EL (cell line): ENCODE data around the gene CIB4.

Source experiments
- DNase-seq: peaks from one replicate; pipeline ENCODE4 v3.0.0-alpha.2; 2016

The CIB4 gene

DNA sequence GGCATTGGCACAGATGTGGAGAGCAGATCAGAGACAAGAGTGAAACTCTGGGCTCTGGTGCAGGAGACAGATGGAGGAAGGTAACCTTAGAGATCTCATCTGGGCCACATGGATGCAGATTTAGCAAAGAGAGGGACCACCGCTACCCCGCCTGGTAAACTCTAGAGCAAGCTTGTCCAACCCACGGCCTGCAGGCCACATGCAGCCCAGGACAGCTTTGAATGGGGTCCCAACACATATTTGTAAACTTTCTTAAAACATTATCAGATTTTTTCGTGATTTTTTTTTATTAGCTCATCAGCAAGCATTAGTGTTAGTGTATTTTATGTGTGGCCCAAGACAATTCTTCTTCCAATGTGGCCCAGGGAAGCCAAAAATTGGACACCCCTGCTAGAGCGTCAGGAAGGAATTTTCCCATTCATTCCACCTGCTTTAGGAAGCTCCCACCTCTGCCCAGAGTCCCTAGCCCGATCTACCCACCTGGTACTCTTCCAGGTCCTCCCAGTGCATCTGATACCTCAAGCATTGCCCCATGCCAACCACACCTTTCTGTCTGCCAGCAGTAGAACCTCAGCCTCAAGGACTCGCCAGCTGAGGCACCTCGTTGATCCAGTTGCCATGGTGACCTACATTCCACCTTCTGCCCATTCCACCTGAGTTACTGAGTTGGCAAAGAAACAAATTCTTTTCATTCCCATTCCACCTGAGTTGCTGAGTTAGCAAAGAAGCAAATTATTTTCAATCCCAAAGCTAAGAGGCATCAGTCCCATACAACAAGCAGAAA is at the start of gene CIB4:
Gene CIB4, minus strand, starts transcription at position 586 of the 784 bp plus-strand sequence. Its CDS starts 52 bp downstream, at position 534.
- DNase-seq = no peak

DNA sequence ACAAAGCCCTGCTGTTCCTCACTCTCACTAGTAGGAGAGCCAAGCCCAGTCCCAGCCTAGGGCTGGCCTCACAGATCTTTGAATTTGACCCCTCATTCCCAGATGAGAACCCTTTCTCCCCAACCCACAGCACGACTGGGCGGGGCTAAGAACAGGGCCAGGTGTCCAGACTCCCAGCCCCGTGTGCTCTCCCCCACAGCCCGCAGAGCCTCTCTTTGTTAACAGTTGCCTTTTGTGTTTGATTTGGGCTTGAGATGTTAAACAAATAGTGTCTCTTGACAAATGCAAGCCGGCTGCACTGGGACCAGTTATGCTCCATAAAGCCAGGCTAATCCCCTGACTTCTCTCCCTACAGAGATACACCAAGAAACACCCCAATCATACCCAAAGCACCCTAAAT is 46.6 kb upstream of the CIB4 start:
- no peak for DNase-seq

DNA sequence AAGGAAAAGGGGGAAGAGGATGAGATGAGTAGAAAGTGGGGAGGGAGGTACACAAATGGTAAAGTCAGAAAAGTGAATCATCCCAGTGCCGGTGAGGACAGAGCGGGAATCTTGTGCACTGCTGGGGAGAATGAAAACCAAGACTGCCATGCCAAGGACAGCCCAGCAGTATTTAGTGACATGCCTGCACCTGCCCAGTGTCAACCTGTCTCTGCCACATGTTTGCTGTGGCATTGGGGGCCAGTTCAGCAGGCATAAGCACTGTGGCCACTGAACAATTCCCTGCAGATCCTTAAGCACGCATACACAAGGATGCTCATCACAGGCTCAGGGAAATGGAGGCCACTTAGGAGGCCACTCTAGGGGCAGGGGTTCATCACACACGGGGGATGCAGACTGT is 46.2 kb upstream of the CIB4 start:
- DNase-seq = no peak

DNA sequence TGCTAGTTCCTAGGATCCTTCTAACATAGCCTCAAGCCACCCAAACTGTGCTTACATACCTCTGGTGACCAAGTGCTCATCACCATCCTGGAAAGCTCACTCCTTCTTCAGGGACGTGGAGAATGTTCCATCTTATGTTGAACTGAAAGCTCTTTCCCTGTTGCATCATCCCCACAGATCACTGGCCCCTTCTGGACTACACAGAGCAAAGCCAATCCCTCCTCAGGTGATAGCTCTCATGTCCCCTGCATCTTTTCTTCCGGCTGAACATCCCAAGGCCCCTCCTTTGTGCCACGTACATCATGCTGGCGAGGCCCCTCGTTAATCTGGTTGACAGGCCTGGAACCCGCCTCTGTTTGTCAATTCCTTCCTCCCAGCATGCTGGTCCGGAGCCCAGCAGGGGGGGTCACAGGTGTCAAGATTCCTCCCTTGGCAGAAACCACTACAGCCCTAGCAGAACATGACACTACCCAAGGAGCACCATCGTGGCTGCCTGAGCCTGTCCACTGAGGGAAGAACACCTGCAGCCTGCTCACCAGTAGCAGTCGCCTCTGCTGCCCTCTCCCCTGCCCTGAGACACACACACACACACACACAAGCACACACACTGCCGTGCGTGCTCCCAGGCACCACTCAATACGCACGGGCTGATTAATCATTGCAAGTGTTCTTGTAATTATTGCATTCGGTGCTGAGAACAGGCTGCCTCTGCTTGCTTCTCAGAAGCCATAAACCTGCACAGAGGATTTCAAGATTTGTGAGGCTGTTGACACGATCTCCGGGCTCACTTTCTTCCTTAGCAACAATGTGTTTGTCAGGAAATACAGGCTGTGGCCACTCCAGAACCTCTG is 45.0 kb upstream of the CIB4 start:
- DNase-seq = no peak

DNA sequence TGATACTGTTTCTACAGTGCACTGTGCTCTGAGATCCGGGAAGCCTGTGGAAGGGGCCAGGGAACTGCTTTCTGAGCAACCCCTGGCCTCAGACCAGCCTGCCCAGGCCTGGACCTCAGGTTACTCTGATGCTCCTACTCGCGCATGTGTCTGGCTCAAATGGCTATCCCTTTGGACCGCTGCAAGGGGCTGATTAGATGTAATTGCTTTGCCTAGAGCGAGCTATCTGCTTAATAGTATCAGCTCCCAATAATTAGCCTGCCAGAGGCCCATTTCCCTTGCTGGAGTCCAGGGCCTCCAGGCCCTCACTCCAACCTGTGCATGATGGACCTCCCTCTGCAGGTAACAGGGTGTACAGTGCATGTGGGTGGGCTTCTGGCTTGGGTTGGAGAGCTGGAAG is 44.2 kb upstream of the CIB4 start:
- DNase-seq = no peak

DNA sequence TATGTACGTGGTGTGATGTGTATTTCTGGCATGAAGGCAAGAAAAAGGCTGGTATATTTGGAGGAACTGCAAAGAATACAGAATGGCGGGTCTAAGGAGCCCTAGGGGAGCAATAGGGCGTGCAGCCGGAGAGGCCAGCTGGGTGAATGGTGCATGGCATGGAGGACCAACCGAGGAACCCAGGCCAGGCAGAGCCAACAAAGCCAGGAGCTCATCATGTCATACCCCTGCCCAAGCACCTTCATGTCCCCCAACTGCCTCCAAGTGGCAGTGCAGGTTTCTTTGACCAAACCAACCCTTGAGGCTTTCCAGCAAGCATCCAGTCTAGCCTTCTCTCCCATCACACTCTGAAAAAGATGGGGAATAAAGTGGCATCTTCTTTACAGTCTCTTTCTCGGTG is 42.4 kb upstream of the CIB4 start:
- no peak for DNase-seq

DNA sequence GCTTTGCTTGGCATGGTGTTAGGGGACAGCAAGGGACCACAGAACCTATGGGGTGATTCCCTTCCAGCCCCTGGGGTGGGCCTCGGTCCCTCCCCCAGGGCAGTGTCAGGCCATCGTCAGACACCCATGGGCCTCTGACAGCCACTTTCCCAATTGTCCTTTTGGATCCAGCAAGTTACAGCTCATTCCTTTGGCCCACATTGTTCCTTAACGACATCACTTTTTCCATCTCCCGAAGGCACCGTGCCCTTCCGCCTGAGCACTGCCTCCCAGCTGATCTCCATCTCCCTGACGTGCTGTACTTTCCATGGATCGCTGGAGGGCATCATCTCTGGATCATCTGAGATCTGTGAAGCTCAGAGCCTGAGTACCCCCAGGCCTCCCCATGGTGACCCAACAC is 41.0 kb upstream of the CIB4 start:
- peak; percentile 45 for DNase-seq

DNA sequence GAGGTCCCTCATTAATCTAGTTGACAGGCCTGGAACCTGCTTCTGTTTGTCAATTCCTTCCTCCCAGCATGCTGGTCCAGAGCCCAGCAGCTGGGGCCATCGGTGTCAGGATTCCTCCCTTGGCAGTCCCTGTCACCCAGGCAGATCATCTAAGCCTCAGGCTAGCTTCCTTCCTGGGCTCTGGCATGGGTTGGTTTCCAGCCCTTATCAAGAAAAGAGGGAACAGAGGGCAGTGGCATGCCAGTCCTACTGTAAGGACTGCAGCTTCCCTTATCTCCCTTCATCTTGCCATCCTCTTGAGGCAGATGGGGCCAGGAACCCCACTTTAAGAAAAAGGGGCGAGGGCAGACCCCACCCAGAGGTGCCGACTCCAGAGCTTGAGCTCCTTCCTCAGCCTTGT is 40.5 kb upstream of the CIB4 start:
- DNase-seq = no peak

DNA sequence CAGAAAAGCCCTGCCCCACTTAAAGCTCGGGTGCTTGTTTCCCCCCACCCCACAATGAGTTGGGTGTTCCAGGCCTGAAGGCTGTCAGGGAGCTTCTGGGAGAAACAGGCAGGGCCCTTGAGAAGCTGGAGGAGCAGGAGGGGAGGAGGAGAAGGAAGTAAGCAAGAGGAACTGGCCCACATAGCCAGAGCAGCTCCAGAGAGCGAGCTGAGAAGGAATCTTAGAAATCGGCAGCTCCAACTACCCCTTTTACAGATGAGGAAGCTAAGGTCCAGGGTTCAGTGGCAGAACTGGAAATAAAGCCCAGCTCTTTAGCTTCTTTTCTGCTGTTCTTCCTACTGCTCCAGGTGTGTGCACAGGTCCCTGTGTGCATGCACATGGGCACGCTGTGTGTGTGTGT is 38.7 kb upstream of the CIB4 start:
- DNase-seq = no peak

DNA sequence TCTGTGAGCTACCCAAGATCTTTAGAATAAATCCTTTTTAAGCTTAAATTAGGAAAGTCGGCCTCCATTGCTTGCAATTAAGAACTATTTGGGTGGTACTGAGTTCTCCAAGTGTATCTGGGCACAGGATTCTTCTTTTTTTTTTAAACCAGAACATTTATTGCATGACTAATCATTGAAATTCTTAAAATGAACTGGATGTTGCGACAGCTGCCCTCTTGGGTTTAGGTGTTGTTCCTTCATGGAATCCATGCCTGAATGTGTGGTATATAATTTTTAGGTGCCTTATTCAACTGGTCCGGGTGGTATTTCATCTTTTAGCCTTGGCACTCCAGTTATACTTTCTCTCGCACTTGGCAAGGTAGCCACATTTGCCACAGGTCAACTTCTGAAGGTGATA is 36.9 kb upstream of the CIB4 start:
- DNase-seq = peak; percentile 18

DNA sequence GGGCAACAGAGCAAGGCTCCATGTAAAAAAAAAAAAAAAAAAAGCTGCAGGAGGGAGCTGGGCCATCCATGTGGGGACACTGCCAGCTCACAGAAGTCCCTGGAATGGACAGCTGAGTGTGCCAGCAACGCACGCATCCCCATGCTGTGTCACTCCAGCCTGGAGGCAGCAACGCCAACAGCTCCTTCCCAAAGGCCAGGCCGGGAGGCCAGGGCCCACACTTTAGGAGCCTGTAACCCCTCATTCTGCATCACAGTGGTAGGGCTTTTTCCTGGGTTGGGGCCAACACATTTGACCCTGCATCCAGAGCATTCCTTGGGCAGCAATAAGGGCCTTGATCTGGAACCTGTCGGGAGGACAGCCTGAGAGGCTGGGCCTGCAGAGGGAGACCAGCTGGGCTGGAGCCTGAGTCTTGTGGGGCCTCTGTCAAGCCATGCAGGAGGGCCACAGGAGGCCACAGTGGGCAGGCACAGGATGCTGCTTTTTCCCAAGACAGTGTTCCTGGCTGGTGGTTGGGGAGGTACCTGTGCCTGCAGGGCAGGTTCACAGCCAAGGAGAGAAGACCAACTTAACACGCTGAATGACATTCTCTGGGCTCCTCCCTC is 34.6 kb upstream of the CIB4 start:
- no peak for DNase-seq

DNA sequence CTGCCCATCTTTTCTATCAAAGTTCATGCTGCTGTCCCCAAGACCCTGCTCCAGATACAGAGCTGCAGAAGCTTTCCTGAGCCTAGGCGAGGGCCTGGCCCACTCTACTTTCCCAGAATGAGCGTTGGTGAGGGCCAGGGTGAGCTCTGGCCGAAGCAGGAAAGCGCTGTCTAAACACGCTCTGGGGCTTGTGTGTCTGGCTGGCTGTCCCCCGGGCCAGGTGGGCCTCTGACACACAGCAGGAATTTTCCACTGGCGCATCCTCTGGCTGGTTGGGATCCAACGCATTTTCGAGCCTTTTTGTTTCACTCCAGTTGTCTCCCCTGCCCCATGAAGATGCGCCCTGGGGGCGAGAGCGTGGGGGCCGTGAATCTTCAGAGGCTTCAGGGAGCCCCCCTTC is 33.6 kb upstream of the CIB4 start:
- no peak for DNase-seq

DNA sequence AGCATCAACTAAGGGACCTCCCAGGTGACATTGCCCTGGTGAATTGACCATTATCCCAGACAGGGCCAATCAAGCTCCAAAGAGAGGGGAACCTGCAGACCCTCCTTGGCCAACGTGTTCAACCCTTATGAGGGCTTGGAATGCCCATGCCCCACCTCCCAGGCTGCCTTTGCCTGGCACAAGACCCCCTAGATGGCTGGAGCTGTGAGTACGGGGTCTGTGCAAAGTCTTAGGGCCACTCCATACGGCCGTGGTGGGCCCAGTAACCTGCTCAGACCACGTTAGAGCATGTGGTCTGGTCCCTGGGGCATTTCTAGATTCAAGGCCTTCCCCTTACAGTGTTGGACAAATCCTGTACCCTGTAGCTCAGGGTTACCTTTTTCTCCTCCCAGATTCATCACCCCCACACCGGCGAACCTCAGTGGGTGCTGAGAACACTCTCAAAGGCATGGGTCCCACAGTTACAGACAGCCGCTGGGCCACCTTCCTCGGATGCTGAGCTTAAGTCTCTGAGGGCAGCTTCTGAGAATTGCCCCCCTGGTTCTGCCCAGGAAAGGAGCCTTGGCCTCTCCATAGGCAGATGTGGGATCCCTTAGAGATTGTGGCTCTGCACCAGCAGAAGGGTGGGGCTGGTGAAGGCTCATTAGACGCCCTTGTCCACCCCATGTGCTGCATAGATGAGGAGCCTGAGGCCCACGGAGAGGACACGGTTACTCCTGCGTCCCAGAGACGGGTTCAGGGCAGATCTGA is 33.0 kb upstream of the CIB4 start:
- DNase-seq = no peak

DNA sequence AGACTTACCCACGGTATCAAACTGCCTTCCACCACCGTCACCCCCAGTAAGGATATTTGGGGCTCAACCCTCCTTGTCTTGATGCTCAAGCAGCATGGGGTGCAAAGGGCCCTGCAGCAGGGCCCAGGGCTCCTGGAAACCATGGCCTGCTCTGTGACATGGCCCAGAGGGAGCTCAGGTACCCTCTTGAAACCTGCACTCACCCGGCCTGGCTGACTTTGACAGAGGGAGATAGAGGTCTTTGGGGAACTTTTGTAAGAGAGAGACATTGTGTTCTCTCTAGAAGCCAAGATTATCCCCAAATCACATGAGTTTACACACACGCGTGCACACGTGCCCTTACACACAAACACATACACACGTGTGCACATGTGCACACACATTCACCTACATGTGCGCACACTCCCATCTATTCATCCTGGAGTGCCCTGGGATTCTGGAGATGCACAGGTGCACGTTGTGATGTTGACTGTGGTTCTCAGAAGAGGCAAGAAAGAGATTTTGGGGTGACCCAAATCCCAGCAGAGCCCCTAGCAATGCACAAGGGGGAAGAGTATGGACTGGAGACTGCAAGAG is 31.7 kb upstream of the CIB4 start:
- no peak for DNase-seq

DNA sequence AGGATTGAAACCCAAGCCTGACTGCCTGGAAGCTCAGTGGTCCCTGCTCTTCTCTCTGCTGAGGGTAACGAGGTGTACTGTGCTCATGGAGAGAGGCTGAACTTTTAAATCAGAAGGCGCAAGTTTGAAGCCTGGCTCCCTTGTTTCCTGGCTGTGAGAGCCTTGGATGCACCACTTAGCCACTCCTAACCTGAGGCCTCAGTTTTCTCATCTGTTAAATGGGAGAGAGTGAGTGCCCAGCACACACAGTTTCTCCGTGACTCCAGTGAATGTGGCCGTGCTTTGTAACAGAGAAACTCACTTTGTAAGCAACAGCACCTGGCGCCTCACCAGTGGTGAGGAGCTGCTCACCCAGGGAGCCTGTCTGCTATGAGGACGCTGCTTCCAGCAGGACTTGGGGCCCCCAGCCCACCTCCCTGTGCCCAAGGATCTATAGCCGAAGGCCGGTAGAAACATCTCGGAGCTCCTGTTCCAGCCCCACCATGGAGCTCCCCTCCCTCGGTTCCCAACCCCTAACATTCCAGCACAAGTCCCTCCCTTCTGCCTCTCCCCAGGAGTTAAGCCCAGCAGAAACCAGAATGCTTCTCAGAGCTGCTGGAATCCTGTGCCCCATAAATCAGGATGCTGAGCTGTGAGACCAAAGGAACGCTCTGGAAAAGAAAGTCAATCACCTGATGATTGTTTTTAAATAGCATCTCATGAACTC is 31.1 kb upstream of the CIB4 start:
- DNase-seq = no peak

DNA sequence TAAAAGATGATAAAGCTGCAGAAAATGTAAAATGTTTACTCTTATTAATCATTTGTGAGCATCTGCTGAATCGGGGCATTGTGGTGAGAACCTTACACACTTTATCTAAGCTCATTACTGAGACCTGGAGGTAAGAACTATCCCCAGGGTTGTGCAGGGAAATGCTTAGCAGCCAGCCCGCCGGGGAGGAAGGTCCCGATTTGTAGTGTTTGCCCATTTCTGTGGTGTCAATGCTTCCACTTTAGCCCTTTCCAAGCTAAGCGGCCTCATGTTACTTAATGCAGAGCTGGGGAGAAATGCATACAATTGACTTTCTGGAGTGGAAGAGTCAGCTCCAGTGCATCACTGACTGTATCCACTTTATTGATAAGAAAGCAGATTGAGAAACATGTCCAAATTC is 30.5 kb upstream of the CIB4 start:
- DNase-seq = no peak

DNA sequence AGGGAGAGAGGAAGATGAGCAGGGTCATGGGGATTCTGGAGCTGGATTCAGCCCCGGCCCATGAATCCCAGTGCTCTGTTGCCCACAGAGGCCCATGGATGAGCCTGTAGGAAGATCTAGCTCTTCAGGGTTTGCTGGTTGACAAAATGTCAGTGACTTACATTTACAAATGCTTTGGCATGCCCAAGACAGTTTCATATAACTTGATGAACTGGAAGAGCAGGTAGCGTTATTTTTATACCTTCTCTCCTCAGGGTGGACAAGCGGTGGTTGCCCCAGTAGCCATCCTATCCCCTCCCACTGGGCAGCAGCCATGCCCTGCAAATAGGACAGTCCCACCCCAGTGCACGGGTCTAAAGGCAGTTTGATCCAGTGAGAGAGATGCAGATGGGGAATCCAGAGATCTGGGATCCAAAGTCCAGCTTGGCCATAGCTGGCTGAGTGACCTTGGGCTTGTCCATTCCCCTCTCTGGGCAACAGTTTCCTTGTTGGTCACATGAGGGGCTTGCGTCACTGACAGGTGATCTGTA is 29.8 kb upstream of the CIB4 start:
- no peak for DNase-seq

DNA sequence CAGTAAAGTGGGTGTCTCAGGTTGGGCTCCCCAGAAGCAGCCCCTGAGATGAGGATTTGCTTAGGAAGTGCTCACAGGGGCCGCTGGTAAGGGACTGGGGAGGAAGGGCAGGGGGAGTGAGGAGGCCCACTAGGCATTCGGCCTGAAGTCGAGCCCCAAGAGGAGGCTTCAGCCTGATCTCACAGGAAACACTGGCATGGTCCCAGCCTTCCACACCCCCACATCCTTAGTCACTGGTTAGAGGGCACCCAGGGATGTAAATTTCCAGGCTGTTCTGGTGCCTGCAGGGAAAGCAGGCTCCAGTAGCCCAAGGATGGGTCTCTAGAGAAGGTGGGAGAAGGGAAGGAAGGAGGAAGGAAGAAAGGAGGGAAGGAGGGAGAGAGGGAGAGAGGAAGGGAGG is 29.0 kb upstream of the CIB4 start:
- DNase-seq = peak; percentile 58

DNA sequence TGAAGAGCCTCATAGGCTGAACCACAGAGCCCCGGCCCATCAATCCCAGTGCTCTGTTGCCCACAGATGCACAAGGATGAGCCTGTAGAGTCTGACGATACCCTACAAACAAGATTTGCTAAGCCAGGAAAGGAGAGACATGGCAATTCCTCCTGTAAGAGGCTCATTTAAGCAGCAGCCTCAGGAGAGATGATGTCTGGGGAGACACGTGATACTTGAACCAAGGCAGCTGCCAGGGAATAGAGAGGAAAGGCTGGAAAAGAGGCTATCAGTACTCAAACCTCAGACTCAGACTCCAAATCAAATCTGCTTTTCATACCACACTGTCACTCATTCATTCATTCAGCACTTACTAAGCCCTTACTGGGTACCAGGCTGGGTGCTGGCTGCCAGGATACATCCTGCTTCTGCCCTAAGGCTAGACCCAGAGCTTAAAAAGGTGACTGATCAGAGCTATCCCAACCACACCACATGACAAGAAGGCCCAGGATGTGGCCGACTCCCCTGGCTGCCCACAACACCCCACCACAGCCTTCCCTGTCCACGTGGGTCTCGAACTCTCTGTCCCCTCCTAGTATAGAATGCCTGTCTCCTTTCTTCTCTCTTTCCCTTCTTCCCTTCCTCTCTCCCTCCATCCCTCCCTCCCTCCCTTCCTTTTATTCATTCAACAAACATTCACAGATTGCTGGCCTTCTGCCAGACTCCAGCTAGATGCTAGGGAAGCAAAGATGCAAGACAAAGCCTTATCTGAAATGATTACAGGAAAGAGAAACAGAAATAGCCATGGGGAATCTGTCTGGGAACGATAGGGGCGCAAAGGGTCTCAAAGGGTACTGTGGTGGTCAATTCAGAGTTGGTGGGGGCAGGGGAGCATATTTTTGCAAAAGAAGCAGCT is 27.9 kb upstream of the CIB4 start:
- peak; percentile 29 for DNase-seq

DNA sequence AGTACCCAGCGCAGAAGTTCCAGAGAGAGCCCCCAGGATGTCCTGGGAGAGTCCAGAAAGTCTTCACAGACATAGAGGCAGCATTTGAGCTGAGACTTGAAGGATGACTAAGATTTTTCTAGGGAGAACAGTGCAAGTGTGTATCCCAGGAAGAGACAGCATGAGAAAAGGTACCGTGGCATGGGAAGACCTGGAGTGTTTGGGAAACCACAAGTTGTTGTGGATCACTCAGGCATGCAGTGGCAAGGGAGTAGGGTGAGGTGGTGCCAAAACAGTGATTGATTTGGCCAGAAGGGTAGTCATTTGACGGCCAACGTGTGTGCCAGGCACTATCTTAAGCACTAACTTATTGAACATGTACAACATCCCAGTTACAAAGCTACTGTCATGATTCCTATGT is 26.9 kb upstream of the CIB4 start:
- no peak for DNase-seq

DNA sequence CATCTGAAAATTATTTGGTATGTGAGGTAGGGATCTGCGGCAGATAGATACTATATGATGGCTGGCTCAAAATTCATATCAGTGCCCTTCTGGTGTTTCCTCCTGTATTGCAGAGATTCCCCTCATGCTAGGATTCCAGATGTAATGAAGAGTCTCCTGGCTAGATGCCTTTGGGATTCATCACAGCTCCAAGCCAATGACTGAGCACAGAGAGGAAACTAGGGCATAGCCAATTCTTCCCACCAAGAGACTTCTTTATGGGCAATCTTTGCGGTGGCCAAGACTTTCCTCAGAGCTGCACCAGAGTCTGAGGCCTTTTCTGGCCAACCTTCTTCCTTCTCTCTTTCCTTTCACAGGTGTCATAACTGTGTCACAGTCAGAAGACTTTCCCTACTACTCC is 25.5 kb upstream of the CIB4 start:
- peak; percentile 57 for DNase-seq
